HCT116 (cell line): Measurements from ENCODE around the gene GMEB2.

ENCODE experiments used
- ATF3 ChIP-seq: IDR thresholded peaks from 2 replicates; pipeline ENCODE4 v1.6.1; 2012
- CEBPB ChIP-seq: IDR thresholded peaks from 2 replicates; pipeline ENCODE4 v1.6.1; 2012; ENCODE audit warnings: low read depth
- CTCF ChIP-seq, 3 experiments: fragments of 200-600 bp in 1 of 3; sonication (generic) in 1 of 3; IDR thresholded peaks in 2 of 3; conservative IDR thresholded peaks in 1 of 3; 2 replicates each; pipeline ENCODE4 v1.5.1; 2012 to 2017; ENCODE audit warnings: low read depth in 2 of 3, low read length in 2 of 3, antibody characterized with exemption in 1 of 3, borderline replicate concordance in 1 of 3, control low read depth in 1 of 3, mild to moderate bottlenecking in 1 of 3, mixed read lengths in 1 of 3, mixed run types in 1 of 3, moderate library complexity in 1 of 3; ENCODE audit not compliant: insufficient read depth in 1 of 3
- ELF1 ChIP-seq: IDR thresholded peaks from 2 replicates; pipeline ENCODE4 v1.6.1; 2012; ENCODE audit warnings: low read depth, borderline replicate concordance
- EZH2 ChIP-seq: fragments of 200-600 bp; sonication (generic); IDR thresholded peaks from 2 replicates; pipeline ENCODE4 v1.6.1; 2017; ENCODE audit warnings: antibody characterized with exemption, mixed run types
- EZH2phosphoT487 ChIP-seq: fragments of 200-600 bp; IDR thresholded peaks from 2 replicates; pipeline ENCODE4 v1.6.1; 2018; ENCODE audit warnings: antibody characterized with exemption, borderline replicate concordance
- FOSL1 ChIP-seq: IDR thresholded peaks from 2 replicates; pipeline ENCODE4 v1.6.1; 2012; ENCODE audit warnings: low read depth
- MAX ChIP-seq: IDR thresholded peaks from 2 replicates; pipeline ENCODE4 v1.6.1; 2012
- POLR2A ChIP-seq: IDR thresholded peaks from 2 replicates; pipeline ENCODE4 v1.7.0; 2011; ENCODE audit warnings: borderline replicate concordance; ENCODE audit not compliant: insufficient read depth, insufficient read length; ENCODE audit errors: extremely low read depth
- POLR2AphosphoS5 ChIP-seq: IDR thresholded peaks from 2 replicates; pipeline ENCODE4 v1.6.1; 2011; ENCODE audit warnings: mild to moderate bottlenecking, low read depth, low read length, moderate library complexity
- RAD21 ChIP-seq: IDR thresholded peaks from 2 replicates; pipeline ENCODE4 v1.6.1; 2012; ENCODE audit warnings: low read depth, mild to moderate bottlenecking
- REST ChIP-seq: IDR thresholded peaks from 2 replicates; pipeline ENCODE4 v1.6.1; 2012; ENCODE audit warnings: low read depth
- YY1 ChIP-seq: IDR thresholded peaks from 2 replicates; pipeline ENCODE4 v1.6.1; 2011; ENCODE audit warnings: low read length, low read depth, moderate library complexity, mild to moderate bottlenecking; ENCODE audit not compliant: insufficient replicate concordance; ENCODE audit errors: extremely low read depth
- ZNF274 ChIP-seq: fragments of 200-500 bp; sonication (Bioruptor generic); IDR thresholded peaks from 2 replicates; pipeline ENCODE4 v1.6.1; 2014; ENCODE audit warnings: mild to moderate bottlenecking, low read depth, low read length, inconsistent platforms

- TF ChIP-seq EZH2phosphoT487 (no peak), POLR2A (no peak), FOSL1 (no peak), CTCF (IDR thresholded peaks at IDR 0.05 in 2 of 3, conservative IDR thresholded peaks at IDR 0.05 in 1 of 3; ENCODE audit: borderline replicate concordance in 1 of 3, insufficient read depth in 1 of 3, low read depth in 2 of 3, low read length in 2 of 3) (no peak), RAD21 (no peak), POLR2AphosphoS5 (no peak), ELF1 (no peak), MAX (no peak), EZH2 (no peak), CEBPB (no peak), ATF3 (no peak), REST (no peak), ZNF274 (no peak), YY1 (no peak)
These were observed 61.1 kb downstream of the GMEB2 start for GRCh38 chr20:63565699-63566335.
